Neural progenitor cell (in vitro differentiated cells): ENCODE data around the gene UACA. TPM values are rescaled to one million over a fixed set of nuclear protein-coding genes. Genes with fewer than 3 reads are reported as not detected.

Source experiments
- DNase-seq: peaks from one replicate; pipeline ENCODE4 v3.0.0-alpha.2; 2016; ENCODE audit warnings: low spot score
- H2AFZ ChIP-seq: fragments of 200-600 bp; sonication (generic); replicated peaks from 2 replicates; pipeline ENCODE4 v1.6.1; 2016; ENCODE audit warnings: antibody characterized with exemption
- H3F3A ChIP-seq: fragments of 200-600 bp; sonication (generic); 2 replicates; pipeline ENCODE4 v1.6.1; 2016; ENCODE audit warnings: antibody characterized with exemption, low read depth
- H3K27ac ChIP-seq: fragments of 200-600 bp; sonication (generic); 2 replicates; pipeline ENCODE4 v1.5.1; 2016; ENCODE audit warnings: mild to moderate bottlenecking
- H3K27me3 ChIP-seq: fragments of 200-600 bp; sonication (generic); 2 replicates; pipeline ENCODE4 v1.6.1; 2016; ENCODE audit warnings: mild to moderate bottlenecking, moderate library complexity
- H3K36me3 ChIP-seq: fragments of 200-600 bp; sonication (generic); 2 replicates; pipeline ENCODE4 v1.5.1; 2016
- H3K4me1 ChIP-seq: fragments of 200-600 bp; sonication (generic); 2 replicates; pipeline ENCODE4 v1.6.1; 2016; ENCODE audit warnings: mixed run types
- H3K4me2 ChIP-seq: fragments of 200-600 bp; sonication (generic); 2 replicates; pipeline ENCODE4 v1.6.1; 2016
- H3K4me3 ChIP-seq: fragments of 200-600 bp; sonication (generic); 2 replicates; pipeline ENCODE4 v1.5.1; 2016
- H3K79me2 ChIP-seq: fragments of 200-600 bp; sonication (generic); 2 replicates; pipeline ENCODE4 v1.6.1; 2016; ENCODE audit warnings: low read depth
- H3K9ac ChIP-seq: fragments of 200-600 bp; sonication (generic); 2 replicates; pipeline ENCODE4 v1.6.1; 2016
- H3K9me3 ChIP-seq: fragments of 200-600 bp; sonication (generic); 2 replicates; pipeline ENCODE4 v1.5.1; 2016; ENCODE audit warnings: low read depth
- H4K20me1 ChIP-seq: fragments of 200-600 bp; sonication (generic); 2 replicates; pipeline ENCODE4 v1.6.1; 2016; ENCODE audit warnings: low read depth
- H3K27ac Mint-ChIP-seq: 3 replicates; pipeline ENCODE4 v1.8.0; 2021; ENCODE audit warnings: mixed read lengths
- H3K27me3 Mint-ChIP-seq: 2 replicates; pipeline ENCODE4 v1.8.0; 2022; ENCODE audit warnings: low read depth, mild to moderate bottlenecking, inconsistent platforms, moderate library complexity, mixed read lengths; ENCODE audit not compliant: insufficient read depth
- H3K36me3 Mint-ChIP-seq: 3 replicates; pipeline ENCODE4 v1.8.0; 2021; ENCODE audit warnings: mixed read lengths
- H3K4me1 Mint-ChIP-seq: 3 replicates; pipeline ENCODE4 v1.8.0; 2021; ENCODE audit warnings: mixed read lengths
- H3K4me3 Mint-ChIP-seq: 3 replicates; pipeline ENCODE4 v1.8.0; 2021; ENCODE audit warnings: mild to moderate bottlenecking, moderate library complexity, mixed read lengths
- H3K9me3 Mint-ChIP-seq: 3 replicates; pipeline ENCODE4 v1.8.0; 2020; ENCODE audit warnings: mixed read lengths
- CTCF ChIP-seq: fragments of 200-600 bp; sonication (generic); IDR thresholded peaks from 2 replicates; pipeline ENCODE4 v1.5.1; 2017; ENCODE audit warnings: antibody characterized with exemption, mild to moderate bottlenecking
- EZH2 ChIP-seq: fragments of 200-600 bp; sonication (generic); IDR thresholded peaks from 2 replicates; pipeline ENCODE4 v1.6.1; 2017; ENCODE audit warnings: antibody characterized with exemption, mild to moderate bottlenecking, moderate library complexity
- EZH2phosphoT487 ChIP-seq: fragments of 200-600 bp; sonication (generic); IDR thresholded peaks from 2 replicates; pipeline ENCODE4 v1.6.1; 2017; ENCODE audit warnings: antibody characterized with exemption
- total RNA-seq: library from RNA; depleted of rRNA; stranded (reverse); fragments of >200 nt; gene quantifications from 2 replicates; pipeline ENCODE4 v1.2.3, GENCODE V29; 2015; ENCODE audit warnings: low replicate concordance

The UACA gene
- total RNA-seq, 1 donor from 2014 or later, result 70.0 TPM

DNA sequence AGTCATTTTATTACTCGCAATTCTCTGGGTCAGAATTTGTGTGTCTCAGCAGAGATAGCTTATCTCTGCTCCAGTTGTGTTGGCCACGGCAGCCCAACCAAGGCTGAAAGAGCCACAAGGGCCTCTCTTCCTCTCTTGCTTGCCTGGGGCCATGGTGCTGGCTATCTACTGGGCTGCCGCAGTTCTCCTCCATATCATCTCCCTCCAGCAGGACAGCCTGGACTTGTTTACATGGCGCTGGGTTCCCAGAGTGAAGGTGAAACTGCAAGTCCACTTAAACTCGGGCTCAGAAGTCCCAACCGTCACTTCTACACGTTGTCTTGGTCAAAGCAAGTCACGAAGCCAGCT, 134.8 kb downstream of the UACA start:
- Mint-ChIP-seq H3K4me1 (peaks cover 37% of the 10 kb centered on the region), H3K27ac (no peak overlapping the region), H3K4me3 (no peak overlapping the region), H3K27me3 (peaks cover 13% of the 10 kb centered on the region), H3K36me3 (no peaks in the 10 kb centered on the region), H3K9me3 (peaks cover 3% of the 10 kb centered on the region)
- Histone ChIP-seq H4K20me1 (no peaks in the 10 kb centered on the region), H2AFZ (no peak overlapping the region), H3K27me3 (no peaks in the 10 kb centered on the region), H3K9ac (no peak overlapping the region), H3F3A (peaks cover 11% of the 10 kb centered on the region), H3K4me1 (peaks cover 26% of the 10 kb centered on the region), H3K27ac (no peak overlapping the region), H3K4me2 (no peak overlapping the region), H3K4me3 (no peak overlapping the region), H3K79me2 (no peaks in the 10 kb centered on the region), H3K9me3 (no peaks in the 10 kb centered on the region), H3K36me3 (no peaks in the 10 kb centered on the region)
- TF ChIP-seq CTCF (no peak), EZH2phosphoT487 (no peak), EZH2 (no peak)
- no peak for DNase-seq

DNA sequence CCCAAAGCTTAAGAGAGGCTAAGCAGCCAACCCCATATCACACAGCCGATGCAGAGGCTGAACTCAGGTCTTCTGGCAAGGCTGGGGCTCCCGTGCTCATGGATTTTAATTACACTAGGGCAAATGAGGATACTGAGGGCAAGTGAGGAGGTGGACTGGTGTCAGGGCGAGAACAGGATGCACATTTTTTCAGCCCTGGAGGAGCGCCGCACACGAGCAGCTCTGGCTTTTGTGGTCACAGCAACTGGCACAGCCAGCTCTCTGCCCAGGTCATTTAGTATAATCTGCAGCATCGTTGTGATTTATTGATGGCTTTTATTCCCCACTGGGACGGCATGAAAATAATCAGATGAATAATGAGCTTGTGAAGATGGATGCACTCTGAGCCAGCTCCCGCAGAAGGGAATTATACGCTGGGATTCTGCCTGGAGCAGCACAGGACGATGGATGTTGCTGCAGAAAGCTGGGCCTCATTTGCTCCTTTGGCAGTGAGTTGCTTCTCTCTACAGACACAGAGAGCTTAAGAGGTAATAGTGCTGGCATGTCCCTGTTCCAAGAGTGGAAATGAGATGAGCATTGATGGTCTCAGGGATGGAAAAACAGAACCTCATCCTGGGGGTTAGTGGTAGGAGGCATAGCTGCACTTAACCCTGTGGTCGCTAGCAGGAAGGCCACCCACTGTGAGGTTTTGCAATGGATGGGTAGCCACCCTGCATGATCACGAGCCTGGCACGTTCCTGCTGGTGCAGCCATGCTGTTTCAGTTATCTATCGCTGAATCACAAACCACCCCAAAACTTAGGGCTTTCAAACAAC, 135.4 kb downstream of the UACA start:
- no peak for TF ChIP-seq EZH2phosphoT487
- TF ChIP-seq CTCF, result no peak
- TF ChIP-seq EZH2, result no peak

DNA sequence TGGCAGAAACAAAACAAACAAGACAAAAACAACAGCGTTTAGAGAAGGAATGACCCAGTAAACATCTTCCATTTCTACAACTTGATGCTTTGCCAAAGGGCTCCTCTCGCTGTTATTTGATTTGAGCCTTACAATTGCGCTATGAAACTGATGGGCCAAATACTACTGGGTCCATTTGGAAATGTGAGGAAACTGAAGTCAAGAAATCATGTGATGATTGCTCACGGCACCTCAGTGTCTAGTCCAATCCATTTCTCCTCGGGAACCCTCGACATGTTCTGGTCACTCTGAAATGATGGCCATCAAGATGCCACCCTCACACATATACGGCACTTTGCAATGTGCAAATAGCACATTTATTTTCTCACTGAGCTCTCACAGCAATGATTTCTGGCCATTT, 136.0 kb downstream of the UACA start:
- Histone ChIP-seq H4K20me1 (no peaks in the 10 kb centered on the region), H3F3A (no peaks in the 10 kb centered on the region), H3K4me2 (no peak overlapping the region), H3K9ac (no peak overlapping the region), H3K79me2 (no peaks in the 10 kb centered on the region), H3K4me1 (peaks cover 15% of the 10 kb centered on the region), H3K27me3 (no peaks in the 10 kb centered on the region), H3K9me3 (no peaks in the 10 kb centered on the region), H2AFZ (no peak overlapping the region), H3K27ac (no peak overlapping the region), H3K36me3 (peaks cover 5% of the 10 kb centered on the region), H3K4me3 (no peak overlapping the region)
- TF ChIP-seq EZH2 (no peak), EZH2phosphoT487 (no peak), CTCF (no peak)
- Mint-ChIP-seq H3K27me3 (peaks cover 10% of the 10 kb centered on the region), H3K36me3 (no peaks in the 10 kb centered on the region), H3K4me1 (peaks cover 25% of the 10 kb centered on the region), H3K27ac (peak overlapping the region; percentile 72), H3K4me3 (no peak overlapping the region), H3K9me3 (peaks cover 9% of the 10 kb centered on the region)
- no peak for DNase-seq

More for the DNA sequence above, 135.4 kb downstream of the UACA start:
- Histone ChIP-seq H2AFZ (no peak overlapping the region), H3K9me3 (no peaks in the 10 kb centered on the region), H3K36me3 (peaks cover under 1% of the 10 kb centered on the region), H3K79me2 (no peaks in the 10 kb centered on the region), H3K27ac (no peak overlapping the region), H3K27me3 (no peaks in the 10 kb centered on the region), H4K20me1 (no peaks in the 10 kb centered on the region), H3K9ac (no peak overlapping the region), H3K4me2 (no peak overlapping the region), H3K4me3 (no peak overlapping the region), H3F3A (peaks cover 5% of the 10 kb centered on the region), H3K4me1 (peaks cover 21% of the 10 kb centered on the region)
- H3K4me3 Mint-ChIP-seq, result no peak overlapping the region
- no peaks in the 10 kb centered on the region for H3K36me3 Mint-ChIP-seq
- peaks cover 31% of the 10 kb centered on the region for H3K4me1 Mint-ChIP-seq
- DNase-seq, result no peak
- peak overlapping the region; percentile 72 for H3K27ac Mint-ChIP-seq
- H3K27me3 Mint-ChIP-seq, result peaks cover 10% of the 10 kb centered on the region
- peaks cover 6% of the 10 kb centered on the region for H3K9me3 Mint-ChIP-seq
